Activated B cell treated with CpG ODN at 0.5 μM for 24 hours (primary cell): ENCODE results near the gene SIGLEC12. TPM values are rescaled to one million over a fixed set of nuclear protein-coding genes. Genes with fewer than 3 reads are reported as not detected.

Experiments used
- ATAC-seq: fragments of 200-7000 bp; cut with Tn5 transposase; one replicate; pipeline ENCODE4 v1.10.0; 2021; ENCODE audit warnings: low read depth, mild to moderate bottlenecking, moderate library complexity
- CTCF ChIA-PET: fragments of 350-600 bp; sonication (Branson Sonifier 250); formaldehyde crosslinking; loops from one replicate; lab custom pipeline; 2021; ENCODE audit warnings: antibody characterized with exemption; lab: Charles Lee
- POLR2A ChIA-PET: fragments of 350-600 bp; sonication (Branson Sonifier 250); formaldehyde crosslinking; loops from one replicate; lab custom pipeline; 2021; ENCODE audit warnings: antibody characterized with exemption; lab: Charles Lee
- DNase-seq: peaks from one replicate; pipeline ENCODE4 v3.0.0; 2022
- H3K27ac Mint-ChIP-seq: one replicate; pipeline ENCODE4 v1.8.0; 2020; ENCODE audit warnings: mixed read lengths
- H3K27me3 Mint-ChIP-seq: one replicate; pipeline ENCODE4 v1.8.0; 2021; ENCODE audit warnings: mixed read lengths
- H3K36me3 Mint-ChIP-seq: one replicate; pipeline ENCODE4 v1.8.0; 2021; ENCODE audit warnings: low read depth, mixed read lengths
- H3K4me1 Mint-ChIP-seq: one replicate; pipeline ENCODE4 v1.8.0; 2021; ENCODE audit warnings: mixed read lengths
- H3K4me3 Mint-ChIP-seq: one replicate; pipeline ENCODE4 v1.8.0; 2020; ENCODE audit warnings: mild to moderate bottlenecking, mixed read lengths
- H3K9me3 Mint-ChIP-seq: one replicate; pipeline ENCODE4 v1.8.0; 2020; ENCODE audit warnings: mixed read lengths
- CTCF ChIP-seq: fragments of 200-600 bp; IDR thresholded peaks from one replicate; pipeline ENCODE4 v1.8.0; 2022; ENCODE audit warnings: antibody characterized with exemption, mild to moderate bottlenecking
- intact Hi-C: fragments of 100-400 bp; cut with micrococcal nuclease; formaldehyde crosslinking; loops from one replicate; pipeline ENCODE4 v1.15.1; 2024
- total RNA-seq: library from RNA; stranded (reverse); gene quantifications from 2 replicates; pipeline ENCODE4 v1.2.3, GENCODE V29; 2022

The SIGLEC12 gene
- total RNA-seq, 1 donor from 2014 or later: not detected

GRCh38 chr19:51470966-51471365 is 30.6 kb downstream of the SIGLEC12 start:
- intact Hi-C loops: no loop called here
- ATAC-seq (no peak), DNase-seq (no peak)
- Mint-ChIP-seq H3K36me3 (no peaks in the 10 kb centered on the region), H3K27me3 (peaks cover 15% of the 10 kb centered on the region), H3K27ac (no peak overlapping the region), H3K4me3 (no peak overlapping the region), H3K4me1 (peaks cover 10% of the 10 kb centered on the region), H3K9me3 (no peaks in the 10 kb centered on the region)
- ChIA-PET CTCF (interaction anchor here (0.8 to 11.8 kb wide), 6 partner anchors 21 to 307 kb away, joined by 3 to 414 read pairs (median 4); no protein-coding TSS in a partner anchor), POLR2A (no interaction called here)
- TF ChIP-seq CTCF: no peak

- no peaks in the 10 kb centered on the region for H3K36me3 Mint-ChIP-seq
Measured at GRCh38 chr19:51469629-51470028, 32.0 kb downstream of the SIGLEC12 start.

GRCh38 chr19:51469162-51469561 is 32.4 kb downstream of the SIGLEC12 start:
- peaks cover 24% of the 10 kb centered on the region for H3K27me3 Mint-ChIP-seq

More at GRCh38 chr19:51469629-51470028, 32.0 kb downstream of the SIGLEC12 start:
- Mint-ChIP-seq H3K27ac (no peak overlapping the region), H3K4me1 (peaks cover 8% of the 10 kb centered on the region), H3K27me3 (peaks cover 21% of the 10 kb centered on the region), H3K4me3 (no peak overlapping the region), H3K9me3 (no peaks in the 10 kb centered on the region)
- intact Hi-C loops: no loop called here
- no peak for TF ChIP-seq CTCF
- DNase-seq (no peak), ATAC-seq (no peak)
- CTCF ChIA-PET: interaction anchor here (0.6 to 11.8 kb wide), 2 partner anchors 142 to 189 kb away, joined by 3 to 414 read pairs; no protein-coding TSS in a partner anchor
- POLR2A ChIA-PET: no interaction called here

GRCh38 chr19:51468545-51468920 is 33.1 kb downstream of the SIGLEC12 start:
- Mint-ChIP-seq H3K27me3 (peaks cover 25% of the 10 kb centered on the region), H3K36me3 (no peaks in the 10 kb centered on the region)
- no peak for ATAC-seq

More at GRCh38 chr19:51469162-51469561, 32.4 kb downstream of the SIGLEC12 start:
- peaks cover 8% of the 10 kb centered on the region for H3K4me1 Mint-ChIP-seq
- ATAC-seq (no peak), DNase-seq (no peak)
- no peaks in the 10 kb centered on the region for H3K36me3 Mint-ChIP-seq
- ChIA-PET CTCF (interaction anchor here (0.6 to 11.8 kb wide), 2 partner anchors 141 to 189 kb away, joined by 3 to 414 read pairs; no protein-coding TSS in a partner anchor), POLR2A (no interaction called here)
- H3K4me3 Mint-ChIP-seq: no peak overlapping the region
- H3K9me3 Mint-ChIP-seq: no peaks in the 10 kb centered on the region
- intact Hi-C loops: no loop called here
- no peak overlapping the region for H3K27ac Mint-ChIP-seq
- TF ChIP-seq CTCF: no peak

More at GRCh38 chr19:51468545-51468920, 33.1 kb downstream of the SIGLEC12 start:
- DNase-seq: no peak
- no peak overlapping the region for H3K4me3 Mint-ChIP-seq
- no peak for TF ChIP-seq CTCF
- intact Hi-C loops: no loop called here
- ChIA-PET CTCF (interaction anchor here (11.8 kb wide), 1 partner anchor 190 kb away, joined by 414 read pairs; no protein-coding TSS in a partner anchor), POLR2A (no interaction called here)
- no peaks in the 10 kb centered on the region for H3K9me3 Mint-ChIP-seq
- H3K27ac Mint-ChIP-seq: no peak overlapping the region
- H3K4me1 Mint-ChIP-seq: peaks cover 6% of the 10 kb centered on the region
